ENCODE results near the gene GRM1.

Gene GRM1

GRCh38 chr6:146219101-146219500 is 190.2 kb downstream of the GRM1 start:
- Histone ChIP-seq H3K4me3 (ENCODE audit: low read length, poor library complexity, severe bottlenecking) (no peak overlapping the region), H3K9me3 (ENCODE audit: insufficient read depth, low read depth, low read length) (no peaks in the 10 kb centered on the region), H3F3A (ENCODE audit: low read depth) (no peaks in the 10 kb centered on the region), H3K36me3 (ENCODE audit: insufficient read depth, low read length) (no peaks in the 10 kb centered on the region), H3K79me2 (ENCODE audit: insufficient read depth, low read length) (no peaks in the 10 kb centered on the region), H3K4me2 (ENCODE audit: low read depth, low read length, poor library complexity, severe bottlenecking) (no peak overlapping the region), H3K27me3 (ENCODE audit: insufficient read depth, low read length, poor library complexity, severe bottlenecking) (no peaks in the 10 kb centered on the region), H3K4me1 (ENCODE audit: insufficient read depth, low read length, poor library complexity, severe bottlenecking) (no peaks in the 10 kb centered on the region), H3K9me2 (replicated peaks; ENCODE audit: low read depth, low read length) (no peaks in the 10 kb centered on the region), H3K9ac (ENCODE audit: low read depth, low read length, poor library complexity, severe bottlenecking) (no peak overlapping the region), H2AFZ (ENCODE audit: low read length) (no peak overlapping the region), H4K20me1 (ENCODE audit: insufficient read depth, low read length, poor library complexity, severe bottlenecking) (no peaks in the 10 kb centered on the region)
- TF ChIP-seq CTCF (conservative IDR thresholded peaks at IDR 0.05; ENCODE audit: low read length) (no peak), EZH2phosphoT487 (IDR thresholded peaks at IDR 0.05; ENCODE audit: borderline replicate concordance) (no peak)

- Histone ChIP-seq H3K36me3 (ENCODE audit: insufficient read depth, low read length) (no peaks in the 10 kb centered on the region), H3K4me2 (ENCODE audit: low read depth, low read length, poor library complexity, severe bottlenecking) (no peak overlapping the region), H3K4me3 (ENCODE audit: low read length, poor library complexity, severe bottlenecking) (no peak overlapping the region), H2AFZ (ENCODE audit: low read length) (no peak overlapping the region), H3K4me1 (ENCODE audit: insufficient read depth, low read length, poor library complexity, severe bottlenecking) (no peaks in the 10 kb centered on the region), H3K27me3 (ENCODE audit: insufficient read depth, low read length, poor library complexity, severe bottlenecking) (no peaks in the 10 kb centered on the region), H3K9me2 (replicated peaks; ENCODE audit: low read depth, low read length) (no peaks in the 10 kb centered on the region), H3K79me2 (ENCODE audit: insufficient read depth, low read length) (no peaks in the 10 kb centered on the region), H3F3A (ENCODE audit: low read depth) (no peaks in the 10 kb centered on the region), H3K9ac (ENCODE audit: low read depth, low read length, poor library complexity, severe bottlenecking) (no peak overlapping the region), H4K20me1 (ENCODE audit: insufficient read depth, low read length, poor library complexity, severe bottlenecking) (no peaks in the 10 kb centered on the region), H3K9me3 (ENCODE audit: insufficient read depth, low read depth, low read length) (no peaks in the 10 kb centered on the region)
- no peak for TF ChIP-seq CTCF (conservative IDR thresholded peaks at IDR 0.05; ENCODE audit: low read length)
- no peak for TF ChIP-seq EZH2phosphoT487 (IDR thresholded peaks at IDR 0.05; ENCODE audit: borderline replicate concordance)
Observed at GRCh38 chr6:146224449-146224848, 195.6 kb downstream of the GRM1 start.

GRCh38 chr6:146224988-146225387 is 196.1 kb downstream of the GRM1 start:
- no peaks in the 10 kb centered on the region for H3K9me3 ChIP-seq (ENCODE audit: insufficient read depth, low read depth, low read length)
- H3K9ac ChIP-seq (ENCODE audit: low read depth, low read length, poor library complexity, severe bottlenecking), result no peak overlapping the region
- H3F3A ChIP-seq (ENCODE audit: low read depth), result no peaks in the 10 kb centered on the region
- H3K36me3 ChIP-seq (ENCODE audit: insufficient read depth, low read length), result no peaks in the 10 kb centered on the region
- TF ChIP-seq CTCF (conservative IDR thresholded peaks at IDR 0.05; ENCODE audit: low read length) (no peak), EZH2phosphoT487 (IDR thresholded peaks at IDR 0.05; ENCODE audit: borderline replicate concordance) (no peak)
- H2AFZ ChIP-seq (ENCODE audit: low read length), result no peak overlapping the region
- no peaks in the 10 kb centered on the region for H3K27me3 ChIP-seq (ENCODE audit: insufficient read depth, low read length, poor library complexity, severe bottlenecking)
- H3K9me2 ChIP-seq (replicated peaks; ENCODE audit: low read depth, low read length), result no peaks in the 10 kb centered on the region
- no peak overlapping the region for H3K4me3 ChIP-seq (ENCODE audit: low read length, poor library complexity, severe bottlenecking)
- no peaks in the 10 kb centered on the region for H3K79me2 ChIP-seq (ENCODE audit: insufficient read depth, low read length)
- H3K4me1 ChIP-seq (ENCODE audit: insufficient read depth, low read length, poor library complexity, severe bottlenecking), result no peaks in the 10 kb centered on the region
- no peaks in the 10 kb centered on the region for H4K20me1 ChIP-seq (ENCODE audit: insufficient read depth, low read length, poor library complexity, severe bottlenecking)
- no peak overlapping the region for H3K4me2 ChIP-seq (ENCODE audit: low read depth, low read length, poor library complexity, severe bottlenecking)

All from Loucy (cell line).